Smooth muscle cell (in vitro differentiated cells): ENCODE data around the gene SPRR4. TPM values are rescaled to one million over a fixed set of nuclear protein-coding genes. Genes with fewer than 3 reads are reported as not detected.

Experiments
- DNase-seq: peaks from one replicate; lab custom pipeline; 2025; ENCODE audit not compliant: unreplicated experiment; lab: John Stamatoyannopoulos, UW
- H2AFZ ChIP-seq: fragments of 200-600 bp; sonication (generic); 2 replicates; pipeline ENCODE4 v1.6.0; 2016; ENCODE audit warnings: antibody characterized with exemption, low read depth, mild to moderate bottlenecking
- H3F3A ChIP-seq: fragments of 200-600 bp; sonication (generic); 2 replicates; pipeline ENCODE4 v1.6.0; 2017; ENCODE audit warnings: antibody characterized with exemption, low read depth
- H3K27ac ChIP-seq: fragments of 200-600 bp; sonication (generic); 2 replicates; pipeline ENCODE4 v1.5.1; 2016; ENCODE audit warnings: low read depth, mild to moderate bottlenecking
- H3K27me3 ChIP-seq: fragments of 200-600 bp; sonication (generic); 2 replicates; pipeline ENCODE4 v1.6.1; 2016; ENCODE audit warnings: low read depth, mild to moderate bottlenecking
- H3K36me3 ChIP-seq: fragments of 200-600 bp; sonication (generic); 2 replicates; pipeline ENCODE4 v1.5.1; 2016; ENCODE audit warnings: low read depth
- H3K4me1 ChIP-seq: fragments of 200-600 bp; sonication (generic); 2 replicates; pipeline ENCODE4 v1.5.1; 2016; ENCODE audit warnings: low read depth
- H3K4me2 ChIP-seq: fragments of 200-600 bp; sonication (generic); 2 replicates; pipeline ENCODE4 v1.6.0; 2016; ENCODE audit warnings: mild to moderate bottlenecking
- H3K4me3 ChIP-seq: fragments of 200-600 bp; sonication (generic); 2 replicates; pipeline ENCODE4 v1.5.1; 2016; ENCODE audit warnings: mild to moderate bottlenecking
- H3K79me2 ChIP-seq: fragments of 200-600 bp; sonication (generic); 2 replicates; pipeline ENCODE4 v1.6.0; 2016; ENCODE audit warnings: low read depth, mild to moderate bottlenecking
- H3K9ac ChIP-seq: fragments of 200-600 bp; sonication (generic); 2 replicates; pipeline ENCODE4 v1.6.0; 2016; ENCODE audit warnings: low read depth
- H3K9me3 ChIP-seq: fragments of 200-600 bp; sonication (generic); replicated peaks from 2 replicates; pipeline ENCODE4 v1.5.1; 2016; ENCODE audit warnings: low read depth
- H4K20me1 ChIP-seq: fragments of 200-600 bp; sonication (generic); 2 replicates; pipeline ENCODE4 v1.6.0; 2016; ENCODE audit warnings: low read depth
- whole genome bisulfite sequencing: methylation state at CpG from one replicate; pipeline ENCODE4 v1.1.7; 2016; ENCODE audit warnings: low lambda C conversion rate; 5-methylcytosine and 5-hydroxymethylcytosine counted together
- polyA plus RNA-seq: library from polyadenylated mRNA; unstranded; fragments of >200 nt; fragmentation: Nextera tagmentation; extraction: Ambion mirVana; gene quantifications from 2 replicates; pipeline ENCODE4 v1.2.1, GENCODE V29; 2016
- total RNA-seq: library from RNA; depleted of rRNA; stranded (reverse); fragments of >200 nt; gene quantifications from 2 replicates; pipeline ENCODE4 v1.2.3, GENCODE V29; 2014
- TF ChIP-seq, protein P1 (sequence below): fragments of 200-600 bp; sonication (generic); IDR thresholded peaks from 2 replicates; pipeline ENCODE4 v1.5.1; 2017; ENCODE audit warnings: borderline replicate concordance, mild to moderate bottlenecking, antibody characterized with exemption; ENCODE audit not compliant: insufficient read depth, poor library complexity, severe bottlenecking

SPRR4 gene, protein sequence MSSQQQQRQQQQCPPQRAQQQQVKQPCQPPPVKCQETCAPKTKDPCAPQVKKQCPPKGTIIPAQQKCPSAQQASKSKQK
- total RNA-seq: 5.9 TPM in 1 of 2 replicates, not detected in the other
- polyA plus RNA-seq: 0.43 TPM in 1 of 2 replicates, not detected in the other

GRCh38 chr1:152970495-152970894 is at the start of gene SPRR4:
Gene SPRR4, plus strand, starts transcription at chr1:152970648. Its CDS starts 1,243 bp downstream, at chr1:152971891.
- no peak within 1 kb of the TSS for H3K4me3 ChIP-seq
- H3K27ac ChIP-seq: no peak within 1 kb of the TSS
- no peaks in the 10 kb centered on the region for H3K79me2 ChIP-seq
- H2AFZ ChIP-seq: no peak within 1 kb of the TSS
- no peak within 1 kb of the TSS for H3K4me2 ChIP-seq
- H3K36me3 ChIP-seq: no peaks in the 10 kb centered on the region
- TF ChIP-seq, protein P1, sequence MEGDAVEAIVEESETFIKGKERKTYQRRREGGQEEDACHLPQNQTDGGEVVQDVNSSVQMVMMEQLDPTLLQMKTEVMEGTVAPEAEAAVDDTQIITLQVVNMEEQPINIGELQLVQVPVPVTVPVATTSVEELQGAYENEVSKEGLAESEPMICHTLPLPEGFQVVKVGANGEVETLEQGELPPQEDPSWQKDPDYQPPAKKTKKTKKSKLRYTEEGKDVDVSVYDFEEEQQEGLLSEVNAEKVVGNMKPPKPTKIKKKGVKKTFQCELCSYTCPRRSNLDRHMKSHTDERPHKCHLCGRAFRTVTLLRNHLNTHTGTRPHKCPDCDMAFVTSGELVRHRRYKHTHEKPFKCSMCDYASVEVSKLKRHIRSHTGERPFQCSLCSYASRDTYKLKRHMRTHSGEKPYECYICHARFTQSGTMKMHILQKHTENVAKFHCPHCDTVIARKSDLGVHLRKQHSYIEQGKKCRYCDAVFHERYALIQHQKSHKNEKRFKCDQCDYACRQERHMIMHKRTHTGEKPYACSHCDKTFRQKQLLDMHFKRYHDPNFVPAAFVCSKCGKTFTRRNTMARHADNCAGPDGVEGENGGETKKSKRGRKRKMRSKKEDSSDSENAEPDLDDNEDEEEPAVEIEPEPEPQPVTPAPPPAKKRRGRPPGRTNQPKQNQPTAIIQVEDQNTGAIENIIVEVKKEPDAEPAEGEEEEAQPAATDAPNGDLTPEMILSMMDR: no peak
- 62% methylated on average over 6 of the region's 6 CpGs for WGBS
- H3F3A ChIP-seq: no peaks in the 10 kb centered on the region
- H4K20me1 ChIP-seq: no peaks in the 10 kb centered on the region
- H3K9ac ChIP-seq: no peak within 1 kb of the TSS
- no peaks in the 10 kb centered on the region for H3K27me3 ChIP-seq
- H3K9me3 ChIP-seq: no peaks in the 10 kb centered on the region
- no peaks in the 10 kb centered on the region for H3K4me1 ChIP-seq
- no peak for DNase-seq

- H3K27me3 ChIP-seq: no peaks in the 10 kb centered on the region
- no peak overlapping the region for H3K4me2 ChIP-seq
- H3K9me3 ChIP-seq: peaks cover 10% of the 10 kb centered on the region
- no peak overlapping the region for H3K4me3 ChIP-seq
- no peaks in the 10 kb centered on the region for H3F3A ChIP-seq
- TF ChIP-seq, protein P1: no peak
- H4K20me1 ChIP-seq: no peaks in the 10 kb centered on the region
- no peak for DNase-seq
- no peaks in the 10 kb centered on the region for H3K36me3 ChIP-seq
- no peak overlapping the region for H3K9ac ChIP-seq
- H3K79me2 ChIP-seq: no peaks in the 10 kb centered on the region
- no peaks in the 10 kb centered on the region for H3K4me1 ChIP-seq
- 56% methylated on average over 2 of the region's 2 CpGs for WGBS
- H2AFZ ChIP-seq: no peak overlapping the region
- H3K27ac ChIP-seq: no peak overlapping the region
These were observed 46.3 kb upstream of the SPRR4 start for GRCh38 chr1:152924191-152924590.

DNA sequence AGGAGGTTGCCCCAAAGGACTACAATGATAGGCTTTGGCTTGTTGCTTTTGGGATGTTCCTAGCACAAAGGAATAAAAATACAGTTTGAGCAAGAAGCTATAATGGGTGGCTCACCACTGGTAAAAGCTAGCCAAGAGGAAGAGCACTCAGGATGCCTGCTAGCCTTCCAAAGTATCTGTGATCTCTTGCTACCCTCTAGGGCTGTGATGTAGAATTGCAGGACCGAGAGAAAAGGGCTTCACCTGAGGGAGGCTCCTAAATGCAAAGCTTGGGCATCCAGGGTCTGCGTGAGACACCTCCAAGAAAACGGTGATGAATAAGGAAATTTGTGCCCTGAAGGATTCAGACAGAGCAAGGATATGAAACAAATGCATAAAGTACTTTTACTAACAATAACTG is 44.4 kb upstream of the SPRR4 start:
- Histone ChIP-seq H3K9ac (no peak overlapping the region), H3K4me2 (no peak overlapping the region), H3K79me2 (no peaks in the 10 kb centered on the region), H3K27me3 (no peaks in the 10 kb centered on the region), H4K20me1 (no peaks in the 10 kb centered on the region), H3K27ac (no peak overlapping the region), H3F3A (no peaks in the 10 kb centered on the region), H3K36me3 (no peaks in the 10 kb centered on the region), H3K9me3 (peaks cover 6% of the 10 kb centered on the region), H3K4me3 (no peak overlapping the region), H3K4me1 (no peaks in the 10 kb centered on the region), H2AFZ (no peak overlapping the region)
- 74% methylated on average over 3 of the region's 3 CpGs for WGBS
- no peak for DNase-seq
- TF ChIP-seq, protein P1: no peak

DNA sequence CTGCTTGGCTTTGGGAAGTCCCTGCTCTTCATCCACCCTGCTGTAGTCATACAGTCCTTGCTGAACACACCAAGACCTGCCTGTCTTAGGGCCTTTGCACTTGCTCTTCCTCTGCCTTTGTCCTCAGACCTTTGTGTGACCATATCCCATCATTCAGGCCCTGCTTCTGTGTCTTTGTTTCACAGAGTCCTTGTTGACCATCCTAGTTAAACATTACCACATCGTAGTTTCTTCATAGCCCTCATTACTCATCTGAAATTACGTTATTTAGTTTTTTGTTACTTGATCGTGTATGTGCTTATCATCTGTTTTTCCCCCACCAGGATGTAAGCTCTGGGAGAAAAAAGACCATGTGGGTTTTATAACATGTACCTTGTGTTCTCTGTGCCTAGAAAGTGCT is 41.8 kb upstream of the SPRR4 start:
- Histone ChIP-seq H2AFZ (no peak overlapping the region), H3K4me1 (no peaks in the 10 kb centered on the region), H3K27me3 (no peaks in the 10 kb centered on the region), H3K9ac (no peak overlapping the region), H3K79me2 (no peaks in the 10 kb centered on the region), H3F3A (no peaks in the 10 kb centered on the region), H3K27ac (no peak overlapping the region), H4K20me1 (no peaks in the 10 kb centered on the region), H3K9me3 (peaks cover 6% of the 10 kb centered on the region), H3K36me3 (no peaks in the 10 kb centered on the region), H3K4me2 (no peak overlapping the region), H3K4me3 (no peak overlapping the region)
- no peak for DNase-seq
- 71% methylated on average over 3 of the region's 3 CpGs for WGBS
- TF ChIP-seq, protein P1: no peak
